Suppressor macrophage treated with lipopolysaccharide for 4 hours (primary cell): ENCODE data around the gene FAM120A.
A peak's percentile ranks its signal among the peaks of the same experiment; 100 is the strongest.

Experiments used
- DNase-seq: peaks from one replicate; pipeline ENCODE4 v3.0.0-alpha.2; 2020

The FAM120A gene

GRCh38 chr9:93597871-93598646 is 146.6 kb downstream of the FAM120A start:
- DNase-seq, result no peak

- DNase-seq, result no peak
Measured at GRCh38 chr9:93598647-93599241, 147.3 kb downstream of the FAM120A start.

DNA sequence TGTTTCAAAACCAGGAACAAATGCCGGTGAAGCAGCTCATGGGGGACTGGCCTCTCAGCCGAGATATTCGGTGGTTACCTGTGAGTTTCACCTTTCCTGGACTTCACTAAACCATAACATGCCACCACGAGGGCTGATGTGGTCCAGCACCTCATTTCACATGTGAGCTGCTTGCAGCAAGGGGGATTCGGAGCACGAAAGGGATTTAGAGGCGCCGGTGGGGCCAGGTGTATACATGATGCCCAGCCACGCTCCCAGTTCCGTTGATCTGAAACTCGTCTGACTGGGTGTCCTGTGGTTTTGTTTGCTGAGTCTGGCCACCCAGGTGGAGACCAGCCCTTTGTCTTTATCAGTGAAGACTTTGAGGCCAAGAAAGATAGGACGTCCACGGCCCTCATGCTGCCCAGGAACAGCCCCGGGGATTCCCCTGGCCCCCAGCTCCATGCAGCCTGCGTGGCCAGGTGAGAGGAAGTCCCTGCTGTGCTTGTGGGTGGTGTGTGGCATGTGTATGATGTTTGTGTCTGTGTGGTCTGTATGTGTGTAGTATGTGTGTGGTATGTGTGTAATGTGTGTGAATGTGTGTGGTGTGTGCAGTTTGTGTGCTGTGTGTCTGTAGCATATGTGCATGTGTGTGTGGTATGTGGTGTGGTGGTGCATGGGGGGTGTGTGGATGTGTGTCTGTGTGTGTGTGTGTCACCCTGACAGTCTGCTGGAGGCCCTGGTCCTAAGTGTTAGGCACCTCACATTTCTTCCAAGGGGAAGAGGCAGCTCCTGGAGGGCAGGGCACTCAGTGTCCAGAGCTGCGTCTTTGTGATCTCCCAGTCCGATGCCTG is 148.3 kb downstream of the FAM120A start:
- DNase-seq, result no peak

- DNase-seq, result no peak
Measured at GRCh38 chr9:93600504-93600903, 149.0 kb downstream of the FAM120A start.

GRCh38 chr9:93601063-93601462 is 149.6 kb downstream of the FAM120A start:
- DNase-seq, result no peak

GRCh38 chr9:93601666-93602065 is 150.2 kb downstream of the FAM120A start:
- DNase-seq, result no peak

DNA sequence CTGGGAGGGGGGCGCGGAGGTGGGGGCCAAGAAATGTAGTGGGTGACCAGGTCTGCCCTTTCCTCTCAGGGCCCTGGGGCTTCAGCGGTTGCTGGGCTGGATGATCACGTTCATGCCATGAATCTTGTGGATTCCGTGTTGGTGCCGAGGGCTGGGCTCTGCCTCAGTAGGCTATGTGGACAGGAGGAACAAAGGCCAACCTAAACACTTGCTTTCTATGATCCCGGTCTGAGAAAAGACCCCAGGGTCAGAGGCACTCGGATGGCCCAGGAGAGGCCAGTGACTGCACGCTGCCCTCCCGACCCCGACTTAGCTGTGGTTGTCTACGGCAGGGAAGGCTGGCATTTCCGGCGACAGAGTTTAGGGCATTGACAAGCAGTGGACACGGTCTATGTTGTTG is 151.5 kb downstream of the FAM120A start:
- no peak for DNase-seq

GRCh38 chr9:93603906-93604326 is 152.4 kb downstream of the FAM120A start:
- no peak for DNase-seq

DNA sequence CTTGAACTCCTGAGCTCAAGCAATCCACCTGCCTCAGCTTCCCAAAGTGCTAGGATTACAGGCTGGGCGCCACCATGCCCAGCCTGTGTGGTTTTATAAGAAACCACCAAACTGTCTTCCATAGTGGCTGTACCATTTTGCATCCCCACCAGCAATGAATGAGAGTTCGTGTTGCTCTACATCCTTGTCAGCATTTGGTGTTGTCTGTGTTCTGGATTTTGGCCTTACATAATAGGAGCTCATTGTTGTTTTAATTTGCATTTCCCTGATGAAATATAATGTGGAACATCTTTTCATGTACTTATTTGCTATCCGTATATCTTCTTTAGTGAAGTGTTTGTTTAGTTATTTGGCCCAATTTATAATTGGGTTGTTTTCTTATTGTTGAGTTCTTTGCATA is 154.7 kb downstream of the FAM120A start:
- DNase-seq, result no peak

GRCh38 chr9:93610206-93610605 is 158.7 kb downstream of the FAM120A start:
- DNase-seq, result no peak

DNA sequence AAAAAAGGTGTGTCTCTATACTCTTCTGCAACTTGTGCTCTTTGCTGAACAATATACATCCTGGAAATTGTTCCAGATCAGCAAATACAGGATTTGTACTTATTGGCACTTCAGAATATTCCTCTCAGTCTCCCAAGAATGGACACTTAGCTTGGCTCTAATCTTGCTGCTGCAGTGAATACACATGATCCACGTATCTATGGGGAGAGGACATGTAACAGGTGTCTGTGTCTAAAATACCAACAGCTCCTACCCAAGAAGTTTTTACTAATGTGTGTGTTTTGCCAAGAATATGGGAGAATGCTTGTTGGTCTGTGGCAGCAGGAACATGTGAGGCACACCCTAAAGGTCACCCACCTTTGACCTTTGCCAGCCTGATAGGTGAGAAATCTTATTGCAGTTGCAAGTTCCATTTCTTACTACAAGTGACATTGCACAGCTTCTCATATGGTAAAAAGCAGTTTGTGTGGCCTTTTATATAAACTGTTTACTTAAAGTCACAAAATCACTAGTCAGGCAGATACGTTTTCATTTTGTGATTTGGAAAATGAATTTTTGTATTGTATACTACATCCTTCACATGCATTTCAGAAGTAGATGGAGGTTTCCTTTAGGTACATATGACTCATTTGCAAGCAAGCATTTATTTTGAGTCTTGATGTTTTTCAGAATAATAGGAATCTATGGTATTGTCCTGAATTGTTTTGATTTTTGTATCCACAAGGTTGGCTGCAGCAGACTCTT is 160.7 kb downstream of the FAM120A start:
- DNase-seq, result no peak

GRCh38 chr9:93612796-93613154 is 161.3 kb downstream of the FAM120A start:
- DNase-seq, result peak; percentile 14

DNA sequence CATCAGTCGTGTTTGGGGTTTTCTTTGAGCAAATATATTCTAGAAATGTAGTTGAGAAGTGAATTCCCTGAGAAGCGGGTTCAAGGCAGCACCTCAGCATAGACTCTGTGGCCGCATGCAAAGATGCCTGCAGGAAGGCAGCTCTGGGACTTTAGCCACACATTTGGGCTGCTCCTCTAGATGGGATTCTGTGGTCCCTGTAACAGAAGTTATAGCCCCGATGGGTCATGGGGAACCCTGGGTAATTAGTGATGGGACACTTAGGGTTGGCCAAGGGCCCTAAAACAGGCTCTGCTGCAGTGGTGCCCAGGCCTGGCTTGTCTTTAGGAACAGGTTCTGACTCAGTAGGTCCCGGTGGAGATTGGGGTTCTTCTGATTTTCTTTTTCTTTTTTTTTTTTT is 161.7 kb downstream of the FAM120A start:
- DNase-seq, result no peak

GRCh38 chr9:93613791-93614190 is 162.3 kb downstream of the FAM120A start:
- no peak for DNase-seq

- DNase-seq, result no peak
Measured at GRCh38 chr9:93614830-93615468, 163.5 kb downstream of the FAM120A start.
